Stomach (tissue), 4 donors: ENCODE measurements around the gene PLEKHF1.

ENCODE experiments used
- POLR2A ChIP-seq, 4 donors: fragments of 450-650 bp; IDR thresholded peaks; one replicate each; pipeline ENCODE4 v1.6.1; 2016; ENCODE audit warnings: antibody characterized with exemption in 4 of 4, control low read depth in 2 of 4, mild to moderate bottlenecking in 1 of 4, moderate library complexity in 1 of 4
- TF ChIP-seq, protein P1 (sequence below), 7 experiments: fragments of 450-650 bp in 4 of 7; fragments of 200-600 bp in 3 of 7; sonication (generic) in 3 of 7; IDR thresholded peaks; one replicate each; pipeline ENCODE4 v1.5.1; 2016 to 2019; ENCODE audit warnings: antibody characterized with exemption in 7 of 7, control low read depth in 2 of 7, mild to moderate bottlenecking in 1 of 7

DNA sequence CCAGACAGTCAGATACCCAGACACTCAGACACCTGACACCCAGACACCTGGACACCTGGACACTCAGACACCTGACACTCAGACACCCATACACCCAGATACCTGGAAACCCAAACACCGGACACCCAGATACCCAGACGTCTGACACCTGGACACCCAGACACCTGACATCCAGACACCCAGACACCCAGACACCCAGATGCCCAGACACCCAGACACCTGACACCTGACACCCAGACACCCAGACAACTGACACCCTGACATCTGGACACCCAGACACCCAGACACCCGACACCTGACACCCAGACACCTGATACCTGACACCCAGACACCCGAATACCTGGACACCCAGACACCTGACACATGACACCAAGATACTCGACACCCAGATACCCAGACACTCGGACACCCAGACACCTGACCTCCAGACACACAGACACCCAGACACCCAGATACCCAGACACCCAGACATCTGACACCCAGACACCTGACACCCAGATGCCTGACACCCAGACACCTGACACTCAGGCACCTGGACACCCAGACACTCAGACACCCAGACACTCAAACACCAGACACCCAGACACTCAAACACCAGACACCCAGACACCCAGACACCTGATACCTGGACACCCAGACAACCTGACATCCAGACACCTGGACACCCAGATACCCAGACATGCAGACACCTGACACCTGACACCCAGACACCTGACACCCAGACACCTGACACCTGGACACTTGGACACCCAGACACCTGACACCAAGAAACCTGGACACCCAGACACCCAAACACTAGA is 30.7 kb downstream of the PLEKHF1 start:
- TF ChIP-seq, protein P1, sequence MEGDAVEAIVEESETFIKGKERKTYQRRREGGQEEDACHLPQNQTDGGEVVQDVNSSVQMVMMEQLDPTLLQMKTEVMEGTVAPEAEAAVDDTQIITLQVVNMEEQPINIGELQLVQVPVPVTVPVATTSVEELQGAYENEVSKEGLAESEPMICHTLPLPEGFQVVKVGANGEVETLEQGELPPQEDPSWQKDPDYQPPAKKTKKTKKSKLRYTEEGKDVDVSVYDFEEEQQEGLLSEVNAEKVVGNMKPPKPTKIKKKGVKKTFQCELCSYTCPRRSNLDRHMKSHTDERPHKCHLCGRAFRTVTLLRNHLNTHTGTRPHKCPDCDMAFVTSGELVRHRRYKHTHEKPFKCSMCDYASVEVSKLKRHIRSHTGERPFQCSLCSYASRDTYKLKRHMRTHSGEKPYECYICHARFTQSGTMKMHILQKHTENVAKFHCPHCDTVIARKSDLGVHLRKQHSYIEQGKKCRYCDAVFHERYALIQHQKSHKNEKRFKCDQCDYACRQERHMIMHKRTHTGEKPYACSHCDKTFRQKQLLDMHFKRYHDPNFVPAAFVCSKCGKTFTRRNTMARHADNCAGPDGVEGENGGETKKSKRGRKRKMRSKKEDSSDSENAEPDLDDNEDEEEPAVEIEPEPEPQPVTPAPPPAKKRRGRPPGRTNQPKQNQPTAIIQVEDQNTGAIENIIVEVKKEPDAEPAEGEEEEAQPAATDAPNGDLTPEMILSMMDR (IDR thresholded peaks at IDR 0.05): no peak
- TF ChIP-seq POLR2A (IDR thresholded peaks at IDR 0.05): no peak
